ENCODE measurements around the gene ZNF697.
A peak's percentile ranks its signal among the peaks of the same experiment; 100 is the strongest.

ZNF697 gene

DNA sequence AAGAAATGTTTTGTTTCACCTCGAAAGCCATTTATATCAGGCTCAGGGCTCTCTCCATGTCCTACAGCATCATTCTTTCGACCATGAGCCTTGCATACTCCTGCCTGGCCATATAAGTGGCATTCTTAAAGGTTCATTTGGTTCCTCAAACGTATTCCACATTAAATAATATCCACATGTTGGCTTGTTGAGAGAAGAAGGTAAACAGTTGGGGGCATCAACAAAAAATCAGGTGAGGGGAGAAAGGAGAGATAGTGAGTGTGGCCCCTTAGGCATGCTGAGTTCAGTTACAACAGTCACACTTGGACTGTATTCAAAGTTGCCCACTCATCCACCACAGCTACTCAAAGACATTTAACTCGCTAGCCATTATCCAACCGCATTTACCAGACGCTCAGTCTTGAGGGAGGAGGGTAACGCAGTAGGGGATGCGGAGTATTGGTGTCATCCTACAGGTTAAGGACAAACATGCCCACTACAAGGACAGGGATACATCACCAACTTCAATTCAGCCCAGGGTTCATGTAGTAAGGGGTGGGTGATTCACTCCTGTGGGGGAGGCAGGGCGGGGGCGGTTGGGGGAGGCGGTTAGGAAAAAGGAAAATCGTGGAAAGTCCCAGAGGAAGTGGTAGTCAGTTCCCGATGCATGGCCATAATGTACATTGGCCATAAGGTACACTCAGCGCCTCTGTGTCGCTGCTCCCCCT is 1.4 kb downstream of the ZNF697 start:
- H3K4me3 ChIP-seq (replicated peaks; ENCODE audit: low read depth, low read length) = peak overlapping the region; percentile 79
- TF ChIP-seq, protein P1, sequence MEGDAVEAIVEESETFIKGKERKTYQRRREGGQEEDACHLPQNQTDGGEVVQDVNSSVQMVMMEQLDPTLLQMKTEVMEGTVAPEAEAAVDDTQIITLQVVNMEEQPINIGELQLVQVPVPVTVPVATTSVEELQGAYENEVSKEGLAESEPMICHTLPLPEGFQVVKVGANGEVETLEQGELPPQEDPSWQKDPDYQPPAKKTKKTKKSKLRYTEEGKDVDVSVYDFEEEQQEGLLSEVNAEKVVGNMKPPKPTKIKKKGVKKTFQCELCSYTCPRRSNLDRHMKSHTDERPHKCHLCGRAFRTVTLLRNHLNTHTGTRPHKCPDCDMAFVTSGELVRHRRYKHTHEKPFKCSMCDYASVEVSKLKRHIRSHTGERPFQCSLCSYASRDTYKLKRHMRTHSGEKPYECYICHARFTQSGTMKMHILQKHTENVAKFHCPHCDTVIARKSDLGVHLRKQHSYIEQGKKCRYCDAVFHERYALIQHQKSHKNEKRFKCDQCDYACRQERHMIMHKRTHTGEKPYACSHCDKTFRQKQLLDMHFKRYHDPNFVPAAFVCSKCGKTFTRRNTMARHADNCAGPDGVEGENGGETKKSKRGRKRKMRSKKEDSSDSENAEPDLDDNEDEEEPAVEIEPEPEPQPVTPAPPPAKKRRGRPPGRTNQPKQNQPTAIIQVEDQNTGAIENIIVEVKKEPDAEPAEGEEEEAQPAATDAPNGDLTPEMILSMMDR (IDR thresholded peaks at IDR 0.05; ENCODE audit: low read depth, low read length, missing control alignments) = no peak
- DNase-seq (ENCODE audit: extremely low read depth, low read depth) = no peak

DNA sequence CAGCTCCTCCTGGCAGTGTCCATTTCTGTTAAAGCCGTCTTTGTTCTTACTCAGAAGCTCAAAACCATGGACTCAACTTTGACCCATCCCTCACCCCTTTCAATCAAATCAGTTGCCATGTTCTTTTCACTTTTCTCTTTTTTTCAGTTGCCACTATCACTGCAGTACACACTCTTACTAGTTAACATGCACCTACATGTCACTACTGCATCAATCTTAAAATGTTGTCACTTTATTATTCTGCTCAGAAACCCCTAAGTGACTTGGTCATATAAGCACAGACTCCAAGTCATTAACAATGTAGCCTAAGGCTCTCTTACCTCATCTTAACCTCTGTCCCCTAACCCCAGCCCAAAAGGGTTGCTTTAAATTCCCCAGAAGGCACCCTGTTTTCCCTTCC is 9.0 kb downstream of the ZNF697 start:
- TF ChIP-seq, protein P1 (IDR thresholded peaks at IDR 0.05; ENCODE audit: low read depth, low read length, missing control alignments) = no peak
- no peak for DNase-seq (ENCODE audit: extremely low read depth, low read depth)
- H3K4me3 ChIP-seq (replicated peaks; ENCODE audit: low read depth, low read length) = no peak overlapping the region

DNA sequence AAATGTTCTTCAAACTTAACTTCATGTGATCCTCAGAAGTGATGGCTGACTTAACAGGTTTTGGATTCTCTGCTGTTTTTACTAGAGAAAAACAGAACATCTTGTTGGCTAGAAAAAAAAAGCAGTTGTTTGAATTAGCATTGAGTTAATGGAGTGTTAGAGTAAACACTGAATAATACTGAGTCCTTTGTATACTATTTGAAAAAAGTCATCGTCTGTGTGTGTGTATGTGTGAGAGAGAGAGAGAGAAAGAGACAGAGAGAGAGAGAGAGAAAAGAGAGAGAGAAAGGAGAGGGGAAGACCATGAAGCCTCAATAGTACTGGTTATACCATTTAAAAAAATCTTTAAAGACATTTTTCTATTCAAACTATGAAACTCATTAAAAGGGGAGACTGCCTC is 10.4 kb downstream of the ZNF697 start:
- TF ChIP-seq, protein P1 (IDR thresholded peaks at IDR 0.05; ENCODE audit: low read depth, low read length, missing control alignments) = no peak
- DNase-seq (ENCODE audit: extremely low read depth, low read depth) = no peak
- H3K4me3 ChIP-seq (replicated peaks; ENCODE audit: low read depth, low read length) = no peak overlapping the region

DNA sequence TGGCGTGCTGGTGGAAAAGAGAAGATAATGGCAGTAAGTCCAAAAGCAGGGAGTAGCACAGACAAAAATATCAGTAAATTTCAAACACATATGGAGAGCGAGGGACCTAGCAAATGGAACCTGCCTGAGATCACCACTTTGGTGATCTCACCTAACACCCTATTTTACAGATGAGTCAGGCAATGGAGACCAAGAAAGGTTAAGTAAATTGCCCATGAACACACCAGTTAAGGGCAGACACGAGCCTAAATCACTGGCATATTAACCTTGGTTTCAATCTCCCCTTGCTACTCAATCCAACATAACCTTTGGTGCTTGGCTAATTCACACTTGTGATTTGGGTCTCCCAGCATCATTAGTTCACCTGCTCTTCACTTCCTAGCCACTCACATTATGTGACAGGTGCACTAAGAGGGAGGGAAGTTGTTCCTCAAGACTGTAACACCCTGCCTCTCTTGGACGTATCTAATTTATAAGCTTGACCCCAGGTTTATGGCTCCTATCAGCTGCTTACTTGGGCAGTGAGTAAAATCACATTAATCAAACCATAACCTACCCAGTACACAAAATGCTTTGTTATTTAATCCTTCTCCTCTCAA is 11.5 kb downstream of the ZNF697 start:
- TF ChIP-seq, protein P1 (IDR thresholded peaks at IDR 0.05; ENCODE audit: low read depth, low read length, missing control alignments) = no peak
- DNase-seq (ENCODE audit: extremely low read depth, low read depth) = no peak
- H3K4me3 ChIP-seq (replicated peaks; ENCODE audit: low read depth, low read length) = no peak overlapping the region

DNA sequence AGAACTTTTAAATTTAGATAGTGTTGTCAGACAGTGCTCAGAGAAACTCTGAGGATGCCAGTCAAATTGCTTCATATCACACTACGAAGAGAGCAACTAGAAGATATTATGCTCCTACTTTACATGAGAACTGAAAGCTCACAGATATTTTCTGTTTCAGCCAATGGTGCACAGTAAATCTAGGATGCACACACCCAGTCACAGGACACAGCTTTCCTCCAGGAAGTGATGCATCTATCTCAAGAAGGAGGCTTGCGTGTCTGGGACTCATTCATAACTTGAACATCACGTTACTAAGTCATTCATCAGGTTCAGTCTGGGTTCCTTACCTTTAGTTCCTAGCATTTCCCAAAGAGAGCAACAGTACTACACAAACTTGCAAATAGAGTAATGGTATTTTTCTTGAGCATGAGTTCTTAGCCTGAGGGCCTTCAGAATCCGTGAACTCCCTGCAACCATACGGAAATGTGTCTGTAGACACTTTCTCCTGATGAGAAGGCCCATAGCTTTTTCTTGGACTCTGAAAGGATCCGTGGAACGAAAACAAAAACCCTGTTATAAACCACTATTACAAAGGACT is 12.2 kb downstream of the ZNF697 start:
- H3K4me3 ChIP-seq (replicated peaks; ENCODE audit: low read depth, low read length) = no peak overlapping the region
- TF ChIP-seq, protein P1 (IDR thresholded peaks at IDR 0.05; ENCODE audit: low read depth, low read length, missing control alignments) = no peak
- no peak for DNase-seq (ENCODE audit: extremely low read depth, low read depth)

DNA sequence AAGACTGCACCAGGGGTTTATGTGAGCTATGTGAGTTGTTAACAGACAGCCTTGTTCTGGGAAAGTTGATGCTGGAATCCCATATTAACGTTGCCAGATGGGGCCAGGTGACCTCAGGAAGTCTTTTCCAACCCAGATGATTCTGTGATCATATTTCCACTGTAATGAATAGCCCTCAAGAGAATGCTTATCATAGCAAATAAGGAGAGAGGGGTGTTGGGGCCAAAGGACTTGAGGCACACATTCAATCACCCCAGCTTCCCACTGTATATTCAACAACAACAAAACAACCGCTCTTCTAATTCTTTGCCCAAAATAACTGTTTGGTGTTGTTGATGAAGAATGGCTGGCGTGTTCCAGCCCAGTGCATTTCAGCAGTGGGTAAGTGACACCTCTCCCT is 14.1 kb downstream of the ZNF697 start:
- TF ChIP-seq, protein P1 (IDR thresholded peaks at IDR 0.05; ENCODE audit: low read depth, low read length, missing control alignments) = no peak

More for the DNA sequence above, 14.1 kb downstream of the ZNF697 start:
- DNase-seq (ENCODE audit: extremely low read depth, low read depth) = no peak
- no peak overlapping the region for H3K4me3 ChIP-seq (replicated peaks; ENCODE audit: low read depth, low read length)

Measured in HFF-Myc (cell line).